CD4-positive, alpha-beta T cell (primary cell): ENCODE data around the gene PDZRN3. TPM values are rescaled to one million over a fixed set of nuclear protein-coding genes. Genes with fewer than 3 reads are reported as not detected.

Experiments
- ATAC-seq: fragments of 200-7000 bp; cut with Tn5 transposase; one replicate; pipeline ENCODE4 v1.10.0; 2022; ENCODE audit warnings: mild to moderate bottlenecking; ENCODE audit not compliant: poor library complexity
- CTCF ChIA-PET: fragments of 350-600 bp; sonication (Branson Sonifier 250); formaldehyde crosslinking; loops from one replicate; lab custom pipeline; 2021; ENCODE audit warnings: antibody characterized with exemption, inconsistent platforms; lab: Charles Lee
- POLR2A ChIA-PET: fragments of 350-600 bp; sonication (Branson Sonifier 250); formaldehyde crosslinking; loops from one replicate; lab custom pipeline; 2021; ENCODE audit warnings: antibody characterized with exemption, inconsistent platforms; lab: Charles Lee
- DNase-seq, 14 experiments: peaks; one replicate each; pipeline ENCODE4 v3.0.0-alpha.2; 2013 to 2020; ENCODE audit warnings: mixed read lengths in 2 of 14
- H3K27ac ChIP-seq, 2 donors: one replicate each; pipeline versions ENCODE4 v1.5.1 to v1.7.0; 2013; ENCODE audit warnings: low read length in 2 of 2, low read depth in 1 of 2, mild to moderate bottlenecking in 1 of 2
- H3K27me3 ChIP-seq, 2 experiments: 1 replicate in 1 of 2; 2 replicates in 1 of 2; pipeline versions ENCODE4 v1.6.1 to v1.7.0; 2013; ENCODE audit warnings: low read length in 2 of 2, control low read depth in 1 of 2, mild to moderate bottlenecking in 1 of 2, moderate library complexity in 1 of 2; ENCODE audit not compliant: insufficient read depth in 2 of 2, control insufficient read depth in 1 of 2
- H3K36me3 ChIP-seq: one replicate; pipeline ENCODE4 v1.6.1; 2013; ENCODE audit warnings: low read length, control low read depth; ENCODE audit not compliant: insufficient read depth
- H3K4me1 ChIP-seq: one replicate; pipeline ENCODE4 v1.6.1; 2013; ENCODE audit warnings: low read length, control low read depth; ENCODE audit not compliant: insufficient read depth
- H3K4me3 ChIP-seq: one replicate; pipeline ENCODE4 v1.5.1; 2013; ENCODE audit warnings: mild to moderate bottlenecking, low read length, moderate library complexity
- H3K9me3 ChIP-seq, 2 experiments: 1 replicate in 1 of 2; 2 replicates in 1 of 2; pipeline versions ENCODE4 v1.6.1 to v1.7.0; 2013; ENCODE audit warnings: low read length in 2 of 2, mild to moderate bottlenecking in 2 of 2, control low read depth in 1 of 2, moderate library complexity in 1 of 2; ENCODE audit not compliant: control insufficient read depth in 1 of 2, insufficient read depth in 1 of 2
- H3K27ac Mint-ChIP-seq: one replicate; pipeline ENCODE4 v1.8.0; 2020; ENCODE audit warnings: mixed read lengths
- H3K27me3 Mint-ChIP-seq: one replicate; pipeline ENCODE4 v1.8.0; 2021; ENCODE audit warnings: mixed read lengths
- H3K36me3 Mint-ChIP-seq: one replicate; pipeline ENCODE4 v1.8.0; 2021; ENCODE audit warnings: low read depth, mixed read lengths
- H3K4me1 Mint-ChIP-seq: one replicate; pipeline ENCODE4 v1.8.0; 2021; ENCODE audit warnings: low read depth, mixed read lengths
- H3K4me3 Mint-ChIP-seq: one replicate; pipeline ENCODE4 v1.8.0; 2020; ENCODE audit warnings: mild to moderate bottlenecking, mixed read lengths
- H3K9me3 Mint-ChIP-seq: one replicate; pipeline ENCODE4 v1.8.0; 2020; ENCODE audit warnings: mixed read lengths
- intact Hi-C, 2 experiments: fragments of 100-400 bp; cut with DNase I in 1 of 2; cut with micrococcal nuclease in 1 of 2; formaldehyde crosslinking; loops; one replicate each; pipeline versions ENCODE4 v1.15.1 to v1.9.0; 2023 to 2025; cut with DNase I, micrococcal nuclease
- total RNA-seq, 174 experiments: library from RNA in 2 of 174; stranded (reverse) in 2 of 174; gene quantifications; one replicate each; pipeline ENCODE4 v1.2.3 and lab custom pipeline; 2021 to 2026
- TF ChIP-seq, protein P1 (sequence below): fragments of 200-600 bp; IDR thresholded peaks from one replicate; pipeline ENCODE4 v1.8.0; 2022; ENCODE audit warnings: antibody characterized with exemption, mild to moderate bottlenecking

PDZRN3 gene
- total RNA-seq, 2 experiments from 2014 or later = not detected

DNA sequence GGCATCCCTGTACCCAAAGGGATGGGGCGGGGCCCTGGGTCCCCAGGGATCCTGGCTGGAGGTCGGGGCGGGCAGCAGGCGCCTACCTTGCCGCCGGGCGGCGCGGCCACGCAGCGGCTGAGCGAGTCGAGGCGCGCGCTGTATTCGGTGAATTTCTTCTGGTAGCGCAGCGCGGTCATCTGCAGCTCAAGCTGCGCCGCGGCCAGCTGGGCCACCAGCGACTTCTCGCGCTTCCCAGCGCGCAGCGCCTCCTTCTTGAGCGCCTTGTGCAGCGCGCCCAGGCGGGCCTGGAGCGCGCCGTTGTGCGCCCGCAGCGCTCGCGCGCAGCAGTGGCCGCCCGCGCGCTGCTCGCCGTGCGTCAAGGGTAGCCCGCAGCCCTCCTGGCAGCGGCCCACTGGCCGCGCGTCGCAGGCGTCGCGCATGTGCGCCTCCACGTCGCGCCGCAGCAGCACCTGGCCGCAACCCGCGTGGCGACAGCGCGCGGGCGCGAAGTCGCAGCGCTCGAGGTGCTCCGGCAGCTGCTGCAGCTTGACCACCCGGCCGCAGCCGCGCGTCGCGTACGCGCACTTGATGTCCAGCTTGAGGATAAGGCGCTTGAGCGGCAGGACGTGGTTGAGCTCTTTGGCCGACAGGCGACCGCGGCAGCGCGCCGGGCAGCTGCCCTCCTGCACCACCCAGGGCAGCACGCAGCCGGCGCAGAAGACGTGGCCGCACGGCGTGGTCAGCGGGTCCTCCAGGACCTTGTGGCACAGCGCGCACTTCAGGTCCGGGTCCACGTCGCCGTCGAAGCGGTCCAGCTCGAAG lies 522 bp downstream of the PDZRN3 start:
- CTCF ChIA-PET = no interaction called here
- H3K9me3 Mint-ChIP-seq = no peaks in the 10 kb centered on the region
- H3K27ac Mint-ChIP-seq = no peak overlapping the region
- Histone ChIP-seq H3K4me3 (no peak overlapping the region), H3K36me3 (no peaks in the 10 kb centered on the region), H3K27me3 (peaks cover 0 to 3% of the 10 kb centered on the region in 2 experiments), H3K9me3 (no peaks in the 10 kb centered on the region), H3K4me1 (no peaks in the 10 kb centered on the region), H3K27ac (no peak overlapping the region)
- peaks cover 49% of the 10 kb centered on the region for H3K27me3 Mint-ChIP-seq
- POLR2A ChIA-PET = no interaction called here
- DNase-seq = no peak
- intact Hi-C loops = no loop called here
- no peak overlapping the region for H3K4me3 Mint-ChIP-seq
- H3K36me3 Mint-ChIP-seq = no peaks in the 10 kb centered on the region
- H3K4me1 Mint-ChIP-seq = no peaks in the 10 kb centered on the region
- no peak for ATAC-seq
- TF ChIP-seq, protein P1, sequence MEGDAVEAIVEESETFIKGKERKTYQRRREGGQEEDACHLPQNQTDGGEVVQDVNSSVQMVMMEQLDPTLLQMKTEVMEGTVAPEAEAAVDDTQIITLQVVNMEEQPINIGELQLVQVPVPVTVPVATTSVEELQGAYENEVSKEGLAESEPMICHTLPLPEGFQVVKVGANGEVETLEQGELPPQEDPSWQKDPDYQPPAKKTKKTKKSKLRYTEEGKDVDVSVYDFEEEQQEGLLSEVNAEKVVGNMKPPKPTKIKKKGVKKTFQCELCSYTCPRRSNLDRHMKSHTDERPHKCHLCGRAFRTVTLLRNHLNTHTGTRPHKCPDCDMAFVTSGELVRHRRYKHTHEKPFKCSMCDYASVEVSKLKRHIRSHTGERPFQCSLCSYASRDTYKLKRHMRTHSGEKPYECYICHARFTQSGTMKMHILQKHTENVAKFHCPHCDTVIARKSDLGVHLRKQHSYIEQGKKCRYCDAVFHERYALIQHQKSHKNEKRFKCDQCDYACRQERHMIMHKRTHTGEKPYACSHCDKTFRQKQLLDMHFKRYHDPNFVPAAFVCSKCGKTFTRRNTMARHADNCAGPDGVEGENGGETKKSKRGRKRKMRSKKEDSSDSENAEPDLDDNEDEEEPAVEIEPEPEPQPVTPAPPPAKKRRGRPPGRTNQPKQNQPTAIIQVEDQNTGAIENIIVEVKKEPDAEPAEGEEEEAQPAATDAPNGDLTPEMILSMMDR = no peak

DNA sequence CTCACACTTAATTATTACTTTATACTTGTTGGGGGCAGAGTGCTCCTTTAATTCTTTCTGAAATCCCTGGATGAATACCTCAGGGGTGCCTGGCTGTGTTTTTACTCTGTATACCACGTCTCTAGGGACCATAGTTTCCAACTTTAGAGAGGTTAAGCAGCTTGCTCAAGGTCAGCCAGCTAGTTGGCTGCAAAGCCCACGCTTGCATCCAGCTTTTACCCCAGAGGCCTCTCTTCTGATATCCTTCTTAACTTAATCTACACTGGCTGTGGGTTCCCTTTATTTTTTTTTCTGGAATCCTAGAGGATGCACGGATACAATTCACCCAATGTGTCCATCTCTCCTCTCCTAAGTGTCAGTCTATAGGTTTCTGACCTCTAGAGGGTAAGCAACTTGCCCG lies 1.4 kb downstream of the PDZRN3 start:
- no peak overlapping the region for H3K4me3 Mint-ChIP-seq
- intact Hi-C loops = no loop called here
- CTCF ChIA-PET = no interaction called here

DNA sequence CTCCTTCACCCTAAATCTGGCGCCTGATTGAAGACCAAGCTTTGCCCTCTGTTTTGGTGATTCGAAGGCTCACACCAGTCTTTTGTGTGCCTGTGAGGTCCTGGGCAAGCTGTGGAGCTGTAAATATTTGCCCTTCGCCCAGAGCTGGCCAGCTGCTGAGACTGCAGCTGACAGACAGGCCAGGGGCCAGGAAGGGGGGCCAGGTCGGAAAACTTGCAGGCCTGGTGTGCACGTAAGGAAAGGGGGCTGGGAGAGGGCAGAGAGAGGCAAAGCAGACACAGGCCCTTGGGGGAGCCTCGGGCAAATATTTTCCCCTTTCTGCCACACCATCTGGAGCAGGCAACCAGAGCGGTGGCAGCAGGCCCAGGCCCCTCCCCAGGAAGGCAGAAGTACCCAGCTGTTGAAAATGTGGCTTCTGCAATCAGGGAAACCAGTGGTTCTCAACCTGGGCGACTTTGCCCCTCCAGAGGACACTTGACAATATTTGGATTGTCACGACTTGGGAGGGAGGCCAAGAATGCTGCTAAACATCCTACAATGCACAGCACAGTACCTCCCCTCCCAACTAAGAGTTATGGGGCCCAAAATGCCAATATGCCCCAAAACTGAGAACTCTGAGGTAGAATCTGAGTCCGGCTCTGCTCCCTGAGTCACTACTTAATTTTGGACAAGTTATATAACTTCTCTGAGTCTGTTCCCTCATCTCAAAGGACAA lies 2.5 kb downstream of the PDZRN3 start:
- ATAC-seq = no peak
- POLR2A ChIA-PET = no interaction called here
- intact Hi-C loops = no loop called here
- Histone ChIP-seq H3K4me3 (no peak overlapping the region), H3K27me3 (peaks cover 0 to 3% of the 10 kb centered on the region in 2 experiments), H3K27ac (no peak overlapping the region), H3K9me3 (no peaks in the 10 kb centered on the region), H3K4me1 (no peaks in the 10 kb centered on the region), H3K36me3 (no peaks in the 10 kb centered on the region)
- H3K4me3 Mint-ChIP-seq = no peak overlapping the region
- CTCF ChIA-PET = no interaction called here
- H3K4me1 Mint-ChIP-seq = no peaks in the 10 kb centered on the region
- peaks cover 41% of the 10 kb centered on the region for H3K27me3 Mint-ChIP-seq
- TF ChIP-seq, protein P1 = no peak
- no peak overlapping the region for H3K27ac Mint-ChIP-seq
- H3K36me3 Mint-ChIP-seq = no peaks in the 10 kb centered on the region
- no peak for DNase-seq
- H3K9me3 Mint-ChIP-seq = no peaks in the 10 kb centered on the region

More for the DNA sequence above, 1.4 kb downstream of the PDZRN3 start:
- Mint-ChIP-seq H3K4me1 (no peaks in the 10 kb centered on the region), H3K27me3 (peaks cover 49% of the 10 kb centered on the region), H3K27ac (no peak overlapping the region), H3K36me3 (no peaks in the 10 kb centered on the region), H3K9me3 (no peaks in the 10 kb centered on the region)
- Histone ChIP-seq H3K27me3 (peaks cover 0 to 3% of the 10 kb centered on the region in 2 experiments), H3K4me3 (no peak overlapping the region), H3K36me3 (no peaks in the 10 kb centered on the region), H3K27ac (no peak overlapping the region), H3K4me1 (no peaks in the 10 kb centered on the region), H3K9me3 (no peaks in the 10 kb centered on the region)
- POLR2A ChIA-PET = no interaction called here
- ATAC-seq (no peak), DNase-seq (no peak)
- TF ChIP-seq, protein P1 = no peak
